ENCODE data around the gene NIN.

NIN gene

DNA sequence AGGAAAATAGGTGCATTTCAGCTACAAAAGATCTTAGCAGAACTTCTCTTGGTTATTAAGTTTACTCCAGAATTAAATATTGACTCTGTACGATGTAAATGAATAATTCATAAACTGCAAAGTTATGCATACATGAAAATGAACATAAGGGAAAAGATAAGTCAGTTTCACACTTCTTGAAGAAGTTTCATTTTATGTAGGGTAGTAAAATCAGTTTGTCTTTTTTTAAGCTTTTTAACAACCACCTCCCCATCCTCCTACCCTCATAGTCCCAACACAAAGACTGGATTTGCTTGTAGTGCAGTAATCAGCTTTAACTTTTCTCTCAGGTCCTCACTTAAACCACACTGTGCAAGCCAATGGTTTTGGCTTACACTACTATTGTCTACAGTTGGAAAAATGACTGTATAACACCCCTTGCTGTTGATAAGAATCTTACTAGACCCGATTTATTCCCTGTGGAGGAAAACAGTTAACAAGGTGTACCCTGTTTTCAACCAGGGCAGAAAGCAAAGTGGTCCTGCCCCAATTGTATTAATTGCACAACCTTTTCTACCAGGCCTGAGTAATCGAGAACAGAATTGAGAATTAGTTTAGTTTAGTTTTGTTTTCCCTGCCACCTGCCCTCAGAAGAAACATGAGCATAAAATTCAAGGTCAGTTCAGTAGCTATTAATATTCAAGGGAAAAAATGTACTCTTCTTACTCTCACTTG is 44.1 kb downstream of the NIN start:
- DNase-seq: no peak

DNA sequence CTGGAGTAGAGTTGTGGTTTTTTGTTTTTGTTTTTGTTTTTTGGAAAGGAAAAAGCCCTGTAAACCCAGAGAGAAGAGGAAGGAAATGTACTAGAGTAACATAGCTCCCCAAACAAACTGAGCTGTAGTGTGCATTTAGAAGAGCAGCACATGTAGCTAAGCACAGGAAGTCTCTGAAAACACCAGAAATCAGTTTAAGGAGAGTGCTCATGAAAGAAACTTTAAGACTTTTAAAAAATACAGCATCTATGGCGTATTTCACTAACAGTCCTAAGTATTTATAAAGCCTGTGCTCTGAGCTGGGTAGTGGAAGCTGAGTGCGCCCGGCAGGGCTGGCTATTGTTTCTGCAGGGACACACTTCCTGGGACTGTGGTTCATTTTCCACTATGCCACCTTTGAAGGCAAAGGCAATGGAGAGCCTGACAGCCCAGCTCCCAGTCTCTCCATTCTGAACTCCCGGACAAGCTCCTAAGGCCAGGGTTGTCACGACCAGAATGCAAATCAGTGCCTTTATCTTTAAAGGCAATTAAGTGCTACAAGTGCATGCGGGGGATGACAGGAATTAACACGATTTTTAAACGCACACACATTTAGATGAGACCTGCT is 45.4 kb downstream of the NIN start:
- DNase-seq: no peak

- no peak for DNase-seq
Measured at GRCh38 chr14:50784683-50785456, 46.1 kb downstream of the NIN start.

DNA sequence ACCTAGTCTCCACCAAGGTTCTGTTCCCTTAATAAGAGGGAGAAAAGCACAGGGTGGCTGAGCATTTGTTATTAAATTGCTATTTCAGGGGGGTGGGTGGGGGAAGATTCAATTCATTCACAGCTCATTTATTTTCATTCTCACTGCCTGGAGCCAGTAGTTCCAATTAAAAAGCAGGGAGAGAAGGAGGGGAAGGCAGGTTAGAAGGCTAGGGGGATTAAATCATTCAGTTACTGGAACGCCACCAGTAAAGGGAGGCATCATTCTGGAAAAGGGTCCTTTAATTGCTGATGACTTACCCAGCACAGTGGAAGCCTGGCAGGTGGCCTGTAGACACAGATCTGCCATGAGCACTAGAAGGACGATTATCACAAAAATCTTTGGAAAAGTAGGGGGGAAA is 47.4 kb downstream of the NIN start:
- no peak for DNase-seq

DNA sequence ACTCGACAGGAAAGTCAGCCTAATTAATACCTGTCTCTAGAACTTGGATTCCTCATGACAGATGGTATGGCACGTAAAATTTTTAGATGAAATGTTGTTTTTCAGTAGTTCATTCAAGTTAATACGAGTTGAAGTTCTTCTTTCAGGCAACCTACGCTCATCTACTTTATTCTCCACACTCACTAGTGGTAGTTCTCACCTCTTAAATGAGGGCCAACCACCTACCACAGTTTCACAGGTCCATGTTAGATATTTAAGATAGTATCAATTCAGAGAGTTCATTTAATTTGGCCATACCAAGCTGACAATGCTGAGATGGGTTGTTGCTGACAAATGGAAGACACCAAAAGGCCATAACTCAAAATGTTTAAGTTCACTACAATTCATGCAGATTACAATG is 50.6 kb downstream of the NIN start:
- DNase-seq: no peak

DNA sequence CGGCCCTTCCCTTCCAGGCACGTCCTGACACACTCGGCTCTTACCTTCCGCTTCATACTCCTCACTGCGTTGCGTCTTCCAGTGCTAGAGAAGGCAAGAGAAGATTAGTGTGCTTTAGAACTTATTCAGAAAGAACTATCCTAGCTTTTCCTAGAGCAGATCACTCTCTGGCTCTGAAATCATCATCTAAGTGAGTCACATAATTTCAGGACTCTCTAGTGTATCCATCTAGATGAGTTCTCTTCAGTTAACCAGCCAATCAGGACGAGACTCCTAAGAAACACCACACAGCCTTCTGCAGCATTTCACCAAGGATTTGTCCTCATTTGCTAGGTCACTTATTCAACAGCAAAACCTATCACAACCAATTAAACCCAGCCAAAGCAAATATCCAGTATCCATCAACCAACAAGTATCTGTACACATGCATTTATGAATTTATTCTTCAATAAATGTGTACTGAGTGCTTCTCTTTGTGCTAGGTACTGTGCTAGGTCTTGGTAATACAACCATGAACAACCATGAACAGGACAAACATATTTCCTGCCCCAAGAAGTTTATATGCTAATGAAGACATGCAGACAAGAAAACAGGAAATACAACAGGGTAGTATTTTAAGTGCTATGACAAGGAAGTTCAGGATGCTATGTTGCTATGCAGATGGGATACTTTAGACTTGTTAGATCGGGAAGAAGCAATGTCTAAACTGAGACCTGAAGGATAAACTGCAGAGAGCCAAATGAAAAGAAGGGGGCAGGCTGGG is 52.1 kb downstream of the NIN start:
- DNase-seq: no peak

GRCh38 chr14:50776522-50776921 is 54.4 kb downstream of the NIN start:
- no peak for DNase-seq

- DNase-seq: peak; percentile 66
Measured at GRCh38 chr14:50775357-50775756, 55.6 kb downstream of the NIN start.

GRCh38 chr14:50774542-50775267 is 56.3 kb downstream of the NIN start:
- DNase-seq: no peak

GRCh38 chr14:50773632-50774541 is 57.1 kb downstream of the NIN start:
- no peak for DNase-seq

DNA sequence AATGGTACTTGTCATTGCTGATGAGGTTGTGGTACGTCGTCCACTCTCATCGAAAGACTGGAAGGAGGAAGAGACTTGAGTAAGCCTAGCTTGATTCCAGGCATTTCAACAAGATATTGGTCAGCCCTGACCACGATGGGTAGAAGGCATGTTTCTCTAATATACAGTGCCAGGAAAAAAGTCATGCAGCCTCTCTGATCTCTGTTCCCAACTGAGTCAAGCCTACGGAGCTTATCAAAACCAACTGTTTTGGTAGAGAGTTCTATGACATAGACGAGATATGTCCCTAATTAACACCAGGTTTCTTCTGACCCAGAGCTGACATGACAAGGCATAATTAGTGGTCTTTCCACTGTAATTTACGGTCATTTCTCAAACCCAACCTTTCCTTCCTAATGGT is 58.5 kb downstream of the NIN start:
- no peak for DNase-seq

DNA sequence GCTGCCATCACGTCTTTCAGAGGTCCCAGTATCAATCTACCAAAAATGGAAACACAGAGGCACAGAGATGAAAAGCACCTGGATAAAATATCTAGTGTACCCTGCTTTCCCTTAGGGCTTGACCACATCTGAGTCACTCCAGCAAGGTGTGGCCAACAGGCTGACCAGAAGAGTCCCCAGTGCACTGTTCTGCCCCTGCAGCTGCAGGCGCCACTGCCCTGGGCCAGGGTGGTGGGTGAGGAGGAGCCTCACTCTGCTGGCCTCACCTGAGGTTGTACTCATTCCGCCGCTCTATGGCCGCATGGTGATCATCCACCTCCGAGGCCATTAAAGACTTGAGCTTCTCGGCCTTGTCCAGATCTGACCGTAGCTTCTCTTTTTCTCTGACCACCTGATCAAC is 60.4 kb downstream of the NIN start:
- no peak for DNase-seq

- DNase-seq: no peak
Measured at GRCh38 chr14:50769863-50770500, 61.0 kb downstream of the NIN start.

GRCh38 chr14:50768680-50769079 is 62.3 kb downstream of the NIN start:
- DNase-seq: no peak

DNA sequence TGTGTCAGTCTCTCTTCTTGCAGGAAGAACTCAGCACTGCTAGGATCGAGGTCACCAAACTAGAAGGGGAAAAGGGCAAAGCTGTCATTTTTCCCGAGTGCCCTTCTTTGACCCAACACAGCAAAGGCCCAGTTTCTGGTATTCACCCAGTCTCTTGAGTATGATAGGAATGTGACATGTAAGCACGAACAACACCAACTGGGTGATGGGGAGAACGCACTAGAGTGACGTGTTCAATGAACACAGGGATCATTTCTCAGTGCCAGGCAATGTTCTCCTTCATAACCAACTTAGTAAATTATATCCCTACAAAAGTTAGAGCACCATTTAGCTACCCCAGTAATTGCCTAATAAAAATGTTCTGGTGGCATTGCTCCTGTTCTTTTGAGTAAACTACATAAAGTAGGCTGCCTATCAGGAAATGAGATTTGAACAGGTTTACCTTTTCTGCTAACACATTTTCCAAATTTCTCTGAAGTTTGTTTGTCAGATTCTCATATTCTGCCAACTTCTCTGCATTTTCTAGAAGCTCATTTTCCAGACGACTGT is 64.5 kb downstream of the NIN start:
- no peak for DNase-seq

DNA sequence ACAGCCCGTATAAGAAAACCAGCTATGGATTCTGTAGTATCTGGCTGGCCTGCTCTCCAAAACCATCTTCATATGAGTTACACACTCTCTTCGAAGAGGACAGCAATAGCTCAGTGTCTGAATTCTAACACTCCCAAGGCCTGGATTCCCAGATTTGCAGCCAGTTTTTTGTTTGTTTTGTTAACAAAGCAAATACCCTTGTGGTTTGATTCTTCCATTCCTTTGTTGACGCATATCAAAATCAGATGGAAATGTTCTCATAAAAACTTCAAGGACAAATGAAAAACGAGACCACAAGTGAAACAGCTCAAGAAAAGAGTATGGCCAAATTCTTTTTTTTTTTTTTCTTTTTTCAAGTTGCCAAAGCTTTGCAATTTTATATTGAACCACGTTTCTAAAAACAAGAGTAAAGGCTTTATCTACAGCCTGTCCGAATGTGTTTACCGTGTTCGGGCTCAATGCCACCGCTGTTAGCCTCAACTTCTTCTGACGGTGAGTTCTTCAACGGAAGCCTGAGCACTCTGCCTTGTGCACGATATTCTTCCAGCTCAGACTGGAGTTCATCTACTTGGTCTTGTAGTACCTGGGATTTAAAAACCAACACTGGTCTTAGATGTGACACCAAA is 67.5 kb downstream of the NIN start:
- DNase-seq: no peak

DNA sequence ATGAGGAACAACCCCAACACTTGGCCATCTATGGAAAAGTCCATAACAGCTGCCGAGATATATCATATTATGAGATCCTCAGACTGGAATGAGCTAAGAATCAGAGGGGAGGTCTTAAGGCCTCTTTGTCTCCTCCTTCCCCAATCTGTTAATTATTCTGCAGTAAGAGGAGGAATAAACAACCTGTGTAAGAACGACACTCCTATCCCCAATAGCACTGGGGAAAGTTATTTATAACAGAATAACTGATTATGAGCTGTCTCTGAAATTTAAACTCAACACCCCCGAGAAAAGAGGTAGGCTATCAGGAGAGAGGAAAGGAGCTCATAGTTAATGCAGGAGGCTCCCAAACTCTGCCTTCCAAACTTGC is 68.0 kb downstream of the NIN start:
- no peak for DNase-seq

DNA sequence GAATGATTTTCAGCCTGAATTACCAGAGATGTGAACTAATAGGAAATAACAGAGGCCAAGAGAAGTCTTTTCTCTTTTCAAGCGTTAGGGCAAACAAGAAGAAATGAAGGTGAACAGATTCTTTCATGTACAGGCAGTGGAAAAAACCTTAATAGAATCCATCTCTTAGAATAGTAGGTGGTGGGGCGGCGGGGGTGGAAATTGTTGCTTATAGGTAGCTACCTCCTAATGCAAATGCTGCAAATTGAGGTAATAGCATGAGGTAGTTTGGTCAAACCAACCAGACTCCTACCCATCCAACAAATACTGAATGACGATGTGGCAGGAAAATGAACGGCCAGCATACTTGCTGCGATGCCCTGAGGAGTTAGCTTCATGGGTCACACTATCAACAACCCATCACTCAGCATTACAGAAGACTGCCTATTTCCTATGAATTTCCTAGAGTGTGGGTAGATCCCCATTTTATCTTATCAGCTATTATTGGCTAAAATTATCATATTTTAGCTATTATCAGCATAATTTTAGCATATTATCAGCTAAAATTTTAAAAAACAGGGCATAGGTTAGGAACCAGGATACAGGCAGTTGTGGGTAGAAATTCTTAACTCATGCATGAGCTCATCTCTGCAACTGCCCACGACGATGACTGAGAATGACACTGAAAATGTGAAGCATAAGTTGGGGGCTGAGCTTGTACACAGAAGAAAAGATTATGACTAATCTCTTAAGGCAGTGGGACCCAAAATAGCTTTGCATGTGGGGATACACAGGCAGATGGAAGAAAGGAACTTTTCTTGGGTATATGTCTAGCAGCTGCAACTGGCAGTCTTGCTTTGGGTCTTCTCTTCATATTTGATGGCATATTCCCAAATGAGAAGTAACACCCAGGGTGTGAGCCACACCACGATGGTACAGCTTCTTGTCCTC is 68.7 kb downstream of the NIN start:
- no peak for DNase-seq

Data from amniotic stem cell (primary cell).